Activated T-helper 17 cell treated with anti-CD3 and anti-CD28 coated beads, Interleukin-2, amount 50 U/mL, for 72 hours (primary cell): ENCODE results near the gene APLF. TPM values are rescaled to one million over a fixed set of nuclear protein-coding genes. Genes with fewer than 3 reads are reported as not detected.

Source experiments
- ATAC-seq: fragments of 150-1000 bp; cut with Tn5 transposase; replicated peaks from 2 replicates; pipeline ENCODE4 v1.10.0; 2021; ENCODE audit warnings: mild to moderate bottlenecking, moderate library complexity
- H3K27ac Mint-ChIP-seq: one replicate; pipeline ENCODE4 v1.8.0; 2022; ENCODE audit warnings: mixed read lengths
- H3K27me3 Mint-ChIP-seq: one replicate; pipeline ENCODE4 v1.8.0; 2022; ENCODE audit warnings: mixed read lengths
- H3K36me3 Mint-ChIP-seq: one replicate; pipeline ENCODE4 v1.8.0; 2022; ENCODE audit warnings: low read depth, mild to moderate bottlenecking, mixed read lengths
- H3K4me1 Mint-ChIP-seq: one replicate; pipeline ENCODE4 v1.8.0; 2022; ENCODE audit warnings: mixed read lengths
- H3K4me3 Mint-ChIP-seq: one replicate; pipeline ENCODE4 v1.8.0; 2022; ENCODE audit warnings: mild to moderate bottlenecking, mixed read lengths
- H3K9me3 Mint-ChIP-seq: one replicate; pipeline ENCODE4 v1.8.0; 2022; ENCODE audit warnings: mixed read lengths
- total RNA-seq, 2 donors: library from RNA; stranded (reverse); gene quantifications; one replicate each; pipeline ENCODE4 v1.2.3, GENCODE V29; 2022

Gene APLF
- total RNA-seq, 2 donors from 2014 or later = 1.4 to 3.5 TPM

DNA sequence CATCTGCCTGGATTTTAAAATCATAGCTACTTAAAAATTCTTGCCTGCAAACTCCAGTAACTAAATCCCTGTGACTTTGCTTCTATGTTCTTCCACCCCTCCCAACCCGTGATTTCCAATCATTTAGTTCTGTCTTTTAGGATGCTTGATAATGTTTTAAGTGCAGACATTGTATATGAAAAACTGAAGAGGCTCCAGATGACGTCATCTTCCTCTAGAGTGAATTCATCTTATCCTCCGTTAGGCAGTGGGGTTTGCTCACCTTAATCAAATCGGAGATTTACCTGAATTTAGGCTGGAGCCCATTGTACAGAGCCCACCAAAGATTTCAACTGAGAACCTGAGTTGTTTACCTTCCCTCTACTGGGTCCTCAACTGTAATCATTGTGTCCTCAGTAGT lies 11.2 kb upstream of the APLF start:
- ATAC-seq = no peak
- no peaks in the 10 kb centered on the region for H3K9me3 Mint-ChIP-seq
- no peaks in the 10 kb centered on the region for H3K36me3 Mint-ChIP-seq
- peaks cover 5% of the 10 kb centered on the region for H3K4me1 Mint-ChIP-seq
- no peak overlapping the region for H3K27ac Mint-ChIP-seq
- H3K4me3 Mint-ChIP-seq = no peak overlapping the region
- no peaks in the 10 kb centered on the region for H3K27me3 Mint-ChIP-seq

GRCh38 chr2:68458981-68459380 lies 8.4 kb upstream of the APLF start:
- Mint-ChIP-seq H3K4me3 (no peak overlapping the region), H3K4me1 (no peaks in the 10 kb centered on the region), H3K27ac (no peak overlapping the region), H3K36me3 (no peaks in the 10 kb centered on the region), H3K27me3 (no peaks in the 10 kb centered on the region), H3K9me3 (no peaks in the 10 kb centered on the region)
- ATAC-seq = no peak

DNA sequence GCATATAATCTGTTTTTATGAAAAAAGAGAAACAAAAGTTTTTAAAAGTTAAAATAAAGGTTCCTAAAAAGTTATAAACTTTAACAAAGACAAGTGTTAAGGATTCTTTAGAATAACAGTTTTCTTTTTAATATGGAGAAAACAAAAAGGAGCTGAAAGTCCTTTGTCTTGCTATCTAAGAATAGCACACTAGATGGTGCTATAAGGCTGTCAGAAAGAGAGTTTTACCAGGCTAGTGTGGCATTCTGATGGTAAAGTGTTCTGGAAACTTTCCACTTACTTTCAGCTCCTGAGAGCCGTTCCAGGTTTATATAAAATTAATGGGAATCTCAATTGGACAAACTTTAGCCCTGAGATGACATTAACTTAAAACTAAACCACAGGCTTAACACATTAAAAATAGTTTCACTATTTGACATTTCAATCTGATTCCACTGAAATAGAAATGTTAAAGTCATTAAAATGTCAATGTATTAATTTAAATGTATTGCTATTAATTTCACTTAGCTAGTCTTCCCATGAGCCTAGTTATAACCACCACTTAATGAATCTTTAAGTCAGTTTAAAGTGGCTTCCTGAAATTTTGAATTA lies 4.0 kb upstream of the APLF start:
- Mint-ChIP-seq H3K27me3 (no peaks in the 10 kb centered on the region), H3K9me3 (no peaks in the 10 kb centered on the region), H3K36me3 (peaks cover 17% of the 10 kb centered on the region), H3K4me1 (peaks cover 23% of the 10 kb centered on the region), H3K4me3 (no peak overlapping the region), H3K27ac (no peak overlapping the region)
- ATAC-seq = no peak

GRCh38 chr2:68464651-68465050 lies 2.7 kb upstream of the APLF start:
- H3K9me3 Mint-ChIP-seq = no peaks in the 10 kb centered on the region
- no peak overlapping the region for H3K27ac Mint-ChIP-seq
- peak overlapping the region; percentile 99 for H3K4me3 Mint-ChIP-seq
- H3K27me3 Mint-ChIP-seq = no peaks in the 10 kb centered on the region
- peaks cover 27% of the 10 kb centered on the region for H3K4me1 Mint-ChIP-seq
- peak; percentile 3 for ATAC-seq
- H3K36me3 Mint-ChIP-seq = peaks cover 17% of the 10 kb centered on the region

DNA sequence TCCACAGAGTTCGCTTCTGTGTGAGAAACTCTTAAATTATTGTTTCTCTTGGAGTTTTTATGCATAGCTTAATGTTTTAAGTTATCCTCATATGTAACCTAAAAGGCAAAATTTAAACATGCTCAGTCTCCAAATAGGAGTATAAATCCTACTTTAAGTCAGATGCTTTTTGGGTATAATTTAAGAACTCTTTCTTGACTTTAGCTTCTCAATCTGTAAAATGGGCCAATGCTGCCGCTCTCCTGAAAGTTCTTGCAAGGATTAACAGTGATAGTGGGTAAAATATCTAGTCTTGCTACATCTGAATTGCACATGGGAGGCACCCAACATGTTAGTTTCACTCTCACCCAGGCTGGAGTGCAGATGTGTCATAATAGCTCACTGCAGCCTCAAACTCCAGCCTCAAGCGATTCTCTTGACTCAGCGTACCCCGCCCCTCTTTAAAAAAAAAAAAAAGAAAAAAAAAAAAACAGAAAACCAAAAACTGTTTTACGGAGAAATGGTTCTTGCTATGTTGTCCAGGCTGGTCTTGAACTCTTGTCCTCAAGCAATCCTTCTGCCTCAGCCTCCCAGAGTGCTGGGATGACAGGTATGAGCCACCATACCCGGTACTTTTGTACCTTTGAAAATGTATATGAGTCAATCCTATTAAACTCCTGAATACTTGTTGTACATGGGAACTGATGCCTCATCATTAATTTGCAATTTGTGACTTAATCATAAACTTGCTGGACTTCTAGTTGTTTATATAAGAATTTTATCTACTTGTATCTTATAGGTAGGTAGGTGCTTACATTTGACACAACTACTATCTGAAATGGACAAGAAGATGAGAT lies 2.1 kb upstream of the APLF start:
- Mint-ChIP-seq H3K27me3 (no peaks in the 10 kb centered on the region), H3K27ac (peak overlapping the region; percentile 67), H3K4me1 (peaks cover 27% of the 10 kb centered on the region), H3K36me3 (peaks cover 17% of the 10 kb centered on the region), H3K9me3 (no peaks in the 10 kb centered on the region), H3K4me3 (peak overlapping the region; percentile 99)
- ATAC-seq = peak; percentile 42

DNA sequence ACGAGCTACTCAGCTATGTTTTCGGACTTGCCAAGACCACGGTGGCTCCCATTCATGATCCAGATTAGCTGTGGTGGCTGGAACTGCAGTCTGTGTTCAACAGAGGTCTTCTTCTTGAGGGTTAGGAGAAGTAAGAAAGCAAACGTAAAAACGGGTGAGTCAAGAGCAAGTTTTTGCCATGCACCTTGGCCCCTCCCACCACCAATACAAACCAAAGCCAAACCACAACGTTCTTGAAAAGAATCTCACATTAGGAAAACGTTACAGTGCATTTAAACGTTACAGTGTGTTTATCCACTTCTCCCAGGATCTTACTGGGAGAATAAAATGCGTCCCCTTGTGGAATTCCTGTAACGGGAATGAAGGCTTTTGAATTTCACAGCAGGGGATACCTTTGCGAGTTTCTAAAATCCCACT lies 1.0 kb upstream of the APLF start:
- peak; percentile 38 for ATAC-seq
- peaks cover 17% of the 10 kb centered on the region for H3K36me3 Mint-ChIP-seq
- H3K4me3 Mint-ChIP-seq = peak overlapping the region; percentile 99
- H3K9me3 Mint-ChIP-seq = no peaks in the 10 kb centered on the region
- peaks cover 27% of the 10 kb centered on the region for H3K4me1 Mint-ChIP-seq
- H3K27ac Mint-ChIP-seq = peak overlapping the region; percentile 97
- H3K27me3 Mint-ChIP-seq = no peaks in the 10 kb centered on the region

DNA sequence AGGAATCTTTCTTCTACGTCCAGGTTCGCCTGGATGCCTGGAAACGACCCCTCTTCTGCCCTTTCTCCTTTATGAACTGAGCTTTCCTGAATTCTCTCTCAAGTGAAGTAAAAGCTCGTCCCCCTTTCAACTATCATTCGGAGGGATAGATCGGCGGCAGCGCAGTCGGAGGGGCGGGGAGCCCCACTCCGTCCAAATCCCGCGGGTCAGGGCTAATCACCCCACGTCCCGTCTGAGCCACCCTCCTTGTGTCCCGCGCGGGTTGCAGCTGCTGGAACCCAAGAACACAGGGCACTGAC lies 658 bp upstream of the APLF start:
- Mint-ChIP-seq H3K9me3 (no peaks in the 10 kb centered on the region), H3K27me3 (no peaks in the 10 kb centered on the region), H3K4me3 (peak overlapping the region; percentile 99), H3K27ac (peak overlapping the region; percentile 97), H3K36me3 (peaks cover 17% of the 10 kb centered on the region), H3K4me1 (peaks cover 27% of the 10 kb centered on the region)
- ATAC-seq = peak; percentile 37

DNA sequence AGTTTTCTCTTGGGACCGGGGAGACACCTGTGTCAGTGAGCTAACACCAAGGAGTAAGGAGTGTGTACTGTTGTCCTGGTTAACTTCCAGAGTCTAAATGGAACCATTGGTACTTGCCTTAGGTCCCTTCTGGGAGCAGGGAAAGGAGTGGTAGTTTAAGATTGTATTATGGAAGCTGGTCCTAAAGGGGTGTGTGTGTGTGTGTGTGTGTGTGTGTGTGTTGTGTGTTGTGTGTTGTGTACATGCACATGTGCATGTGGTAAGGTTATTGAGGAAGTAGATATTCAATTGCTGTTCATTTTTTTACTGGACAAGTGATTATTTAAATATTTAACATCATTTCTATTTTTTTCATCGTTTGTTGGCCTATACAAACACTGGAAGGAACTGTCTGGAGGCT lies 1.4 kb downstream of the APLF start:
- peaks cover 27% of the 10 kb centered on the region for H3K4me1 Mint-ChIP-seq
- no peaks in the 10 kb centered on the region for H3K9me3 Mint-ChIP-seq
- H3K27me3 Mint-ChIP-seq = no peaks in the 10 kb centered on the region
- peaks cover 17% of the 10 kb centered on the region for H3K36me3 Mint-ChIP-seq
- no peak for ATAC-seq
- peak overlapping the region; percentile 99 for H3K4me3 Mint-ChIP-seq
- H3K27ac Mint-ChIP-seq = no peak overlapping the region

DNA sequence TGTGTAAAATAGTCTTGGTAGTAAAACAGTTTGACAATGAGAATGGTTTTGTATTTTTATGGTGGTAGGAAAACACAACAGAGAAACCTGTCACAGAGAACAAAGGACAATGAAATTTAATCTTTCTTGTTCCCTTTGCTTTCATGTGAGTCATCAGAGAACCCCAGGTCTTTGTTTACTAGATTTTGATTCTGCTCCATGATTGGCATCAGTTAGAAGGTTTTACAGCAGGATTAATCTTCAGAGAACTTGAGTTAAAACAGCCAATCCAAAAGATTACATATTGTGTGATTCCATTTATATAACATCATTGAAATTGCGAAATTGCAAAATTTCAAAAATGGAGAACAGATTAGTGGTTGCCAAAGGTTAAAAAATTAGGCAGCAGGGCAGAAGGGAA lies 2.5 kb downstream of the APLF start:
- Mint-ChIP-seq H3K9me3 (no peaks in the 10 kb centered on the region), H3K36me3 (peaks cover 17% of the 10 kb centered on the region), H3K27me3 (no peaks in the 10 kb centered on the region), H3K4me3 (no peak overlapping the region), H3K4me1 (peaks cover 22% of the 10 kb centered on the region), H3K27ac (no peak overlapping the region)
- no peak for ATAC-seq

DNA sequence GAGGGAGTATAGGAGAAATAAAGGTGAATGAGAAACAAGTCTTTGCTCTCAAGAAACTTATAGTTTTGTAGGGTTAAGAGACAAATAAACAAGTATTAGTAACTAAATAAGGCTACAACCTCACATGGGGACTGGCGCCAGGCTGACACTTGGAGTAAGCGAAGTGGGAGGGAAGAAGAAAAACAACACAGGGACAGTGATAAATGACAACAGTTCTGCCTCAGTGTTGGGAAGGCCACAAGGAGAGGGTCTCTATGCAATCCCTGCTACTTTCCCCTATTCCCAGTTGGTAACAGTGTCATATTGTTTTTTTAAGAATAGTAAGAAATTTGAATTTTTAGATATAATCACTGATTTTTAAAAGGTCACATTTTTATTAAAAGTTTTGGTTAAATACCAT lies 4.0 kb downstream of the APLF start:
- no peak overlapping the region for H3K27ac Mint-ChIP-seq
- ATAC-seq = no peak
- H3K9me3 Mint-ChIP-seq = no peaks in the 10 kb centered on the region
- peaks cover 9% of the 10 kb centered on the region for H3K4me1 Mint-ChIP-seq
- no peaks in the 10 kb centered on the region for H3K27me3 Mint-ChIP-seq
- no peak overlapping the region for H3K4me3 Mint-ChIP-seq
- H3K36me3 Mint-ChIP-seq = peaks cover 10% of the 10 kb centered on the region

DNA sequence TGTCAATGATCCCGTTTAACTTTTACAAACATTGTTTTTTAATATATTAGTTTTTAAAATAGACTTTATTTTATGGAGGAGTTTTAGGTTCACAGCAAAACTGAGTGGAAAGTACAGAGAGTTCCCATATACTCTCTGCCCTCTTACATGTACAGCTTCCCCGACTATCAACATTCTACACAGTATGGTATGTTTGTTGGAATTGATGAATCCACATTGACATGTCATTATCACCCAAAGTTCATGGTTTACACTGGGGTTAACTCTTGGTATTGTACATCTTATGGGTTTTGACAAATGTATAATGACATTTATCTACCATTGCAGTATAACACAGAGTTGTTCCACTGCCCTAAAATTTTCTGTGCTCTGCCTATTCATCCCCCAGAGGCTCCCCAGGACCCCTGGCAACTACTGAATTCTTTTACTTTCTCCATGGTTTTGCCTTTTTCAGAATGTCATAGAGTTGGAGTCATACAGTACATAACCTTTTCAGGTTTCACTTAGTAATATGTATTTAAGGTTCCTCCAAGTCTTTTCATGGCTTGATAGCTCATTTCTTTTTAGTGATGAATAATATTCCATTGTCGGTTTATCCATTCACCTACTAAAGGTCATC lies 5.5 kb downstream of the APLF start:
- peak; percentile 60 for ATAC-seq
- H3K27ac Mint-ChIP-seq = no peak overlapping the region

DNA sequence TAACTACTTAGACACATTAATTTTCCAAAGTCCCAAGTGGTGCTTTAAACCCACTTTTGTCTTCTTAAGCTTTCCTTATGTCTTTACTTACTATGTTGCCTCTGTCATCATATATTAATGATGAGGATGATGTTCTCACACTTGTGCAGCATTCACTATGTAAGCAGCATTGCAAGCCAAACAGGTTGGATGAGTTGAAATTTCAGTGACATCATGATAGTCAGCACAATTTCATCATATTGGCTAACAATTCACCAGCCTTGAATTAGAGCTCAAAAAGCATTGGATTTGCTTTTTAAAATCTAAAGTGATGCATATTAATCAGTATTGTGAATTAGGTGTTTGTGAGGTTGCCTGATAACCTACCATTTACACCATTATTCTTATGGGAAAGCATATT lies 7.7 kb downstream of the APLF start:
- Mint-ChIP-seq H3K36me3 (no peaks in the 10 kb centered on the region), H3K9me3 (no peaks in the 10 kb centered on the region), H3K27ac (no peak overlapping the region), H3K4me3 (no peak overlapping the region), H3K27me3 (no peaks in the 10 kb centered on the region), H3K4me1 (no peaks in the 10 kb centered on the region)
- ATAC-seq = no peak

More for the DNA sequence above, 5.5 kb downstream of the APLF start:
- Mint-ChIP-seq H3K4me1 (peaks cover 4% of the 10 kb centered on the region), H3K27me3 (no peaks in the 10 kb centered on the region), H3K4me3 (no peak overlapping the region), H3K36me3 (no peaks in the 10 kb centered on the region), H3K9me3 (no peaks in the 10 kb centered on the region)

GRCh38 chr2:68475576-68475975 lies 8.2 kb downstream of the APLF start:
- H3K27ac Mint-ChIP-seq = no peak overlapping the region
- ATAC-seq = no peak
- no peaks in the 10 kb centered on the region for H3K9me3 Mint-ChIP-seq
- H3K4me3 Mint-ChIP-seq = no peak overlapping the region
- H3K4me1 Mint-ChIP-seq = no peaks in the 10 kb centered on the region
- no peaks in the 10 kb centered on the region for H3K27me3 Mint-ChIP-seq
- H3K36me3 Mint-ChIP-seq = no peaks in the 10 kb centered on the region

GRCh38 chr2:68476454-68476853 lies 9.1 kb downstream of the APLF start:
- no peaks in the 10 kb centered on the region for H3K36me3 Mint-ChIP-seq
- H3K27ac Mint-ChIP-seq = no peak overlapping the region
- H3K4me1 Mint-ChIP-seq = no peaks in the 10 kb centered on the region
- no peak overlapping the region for H3K4me3 Mint-ChIP-seq
- no peak for ATAC-seq
- H3K9me3 Mint-ChIP-seq = no peaks in the 10 kb centered on the region
- H3K27me3 Mint-ChIP-seq = no peaks in the 10 kb centered on the region

DNA sequence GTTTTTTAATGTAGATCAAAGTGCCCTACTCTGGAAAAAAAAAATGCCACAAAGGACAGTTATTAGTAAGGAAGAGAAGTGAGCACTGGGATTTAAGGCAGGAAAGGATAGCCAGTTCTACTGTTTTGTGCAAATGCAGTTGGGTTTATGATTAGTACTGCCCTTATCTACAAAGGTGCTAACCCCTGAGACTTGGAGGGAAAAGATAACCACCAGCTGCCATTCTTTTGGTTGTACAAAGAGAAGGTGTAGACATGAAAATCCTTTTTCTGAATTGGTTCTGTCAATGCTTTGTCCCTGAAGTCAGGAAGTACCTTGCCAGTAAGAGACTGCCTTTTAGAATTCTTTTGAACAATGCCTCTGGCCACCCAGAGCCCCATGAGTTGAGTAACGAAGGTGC lies 11.3 kb downstream of the APLF start:
- H3K4me1 Mint-ChIP-seq = no peaks in the 10 kb centered on the region
- no peaks in the 10 kb centered on the region for H3K36me3 Mint-ChIP-seq
- no peaks in the 10 kb centered on the region for H3K9me3 Mint-ChIP-seq
- H3K27me3 Mint-ChIP-seq = no peaks in the 10 kb centered on the region
- no peak overlapping the region for H3K27ac Mint-ChIP-seq
- H3K4me3 Mint-ChIP-seq = no peak overlapping the region
- ATAC-seq = no peak
